Measurements from ENCODE around the gene CYS1.
"Not testable (repeated sequence)": the region's sequence is repeated elsewhere in the genome, so short reads cannot be mapped to it uniquely, and the experiment has no call there.

The CYS1 gene

DNA sequence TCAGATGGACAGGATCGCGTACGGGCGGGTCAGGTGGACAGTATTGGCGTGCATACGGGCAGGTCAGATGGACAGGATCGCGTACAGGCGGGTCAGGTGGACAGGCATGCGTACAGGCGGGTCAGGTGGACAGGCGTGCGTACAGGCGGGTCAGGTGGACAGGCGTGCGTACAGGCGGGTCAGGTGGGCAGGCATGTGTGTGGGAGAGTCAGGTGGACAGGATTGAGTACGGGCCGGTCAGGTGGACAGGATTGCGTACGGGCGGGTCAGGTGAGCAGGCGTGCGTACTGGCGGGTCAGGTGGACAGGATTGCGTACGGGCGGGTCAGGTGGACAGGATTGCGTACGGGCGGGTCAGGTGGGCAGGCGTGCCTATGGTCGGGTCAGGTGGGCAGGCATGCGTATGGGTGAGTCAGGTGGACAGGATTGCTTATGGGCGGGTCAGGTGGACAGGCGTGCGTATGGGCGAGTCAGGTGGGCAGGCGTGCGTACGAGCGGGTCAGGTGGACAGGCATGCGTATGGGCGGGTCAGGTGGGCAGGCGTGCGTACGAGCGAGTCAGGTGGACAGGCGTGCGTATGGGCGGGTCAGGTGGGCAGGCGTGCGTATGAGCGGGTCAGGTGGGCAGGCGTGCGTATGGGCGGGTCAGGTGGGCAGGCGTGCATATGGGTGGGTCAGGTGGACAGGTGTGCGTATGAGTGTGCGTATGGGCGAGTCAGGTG is 68.4 kb downstream of the CYS1 start:
- not testable (repeated sequence) for DNase-seq

DNA sequence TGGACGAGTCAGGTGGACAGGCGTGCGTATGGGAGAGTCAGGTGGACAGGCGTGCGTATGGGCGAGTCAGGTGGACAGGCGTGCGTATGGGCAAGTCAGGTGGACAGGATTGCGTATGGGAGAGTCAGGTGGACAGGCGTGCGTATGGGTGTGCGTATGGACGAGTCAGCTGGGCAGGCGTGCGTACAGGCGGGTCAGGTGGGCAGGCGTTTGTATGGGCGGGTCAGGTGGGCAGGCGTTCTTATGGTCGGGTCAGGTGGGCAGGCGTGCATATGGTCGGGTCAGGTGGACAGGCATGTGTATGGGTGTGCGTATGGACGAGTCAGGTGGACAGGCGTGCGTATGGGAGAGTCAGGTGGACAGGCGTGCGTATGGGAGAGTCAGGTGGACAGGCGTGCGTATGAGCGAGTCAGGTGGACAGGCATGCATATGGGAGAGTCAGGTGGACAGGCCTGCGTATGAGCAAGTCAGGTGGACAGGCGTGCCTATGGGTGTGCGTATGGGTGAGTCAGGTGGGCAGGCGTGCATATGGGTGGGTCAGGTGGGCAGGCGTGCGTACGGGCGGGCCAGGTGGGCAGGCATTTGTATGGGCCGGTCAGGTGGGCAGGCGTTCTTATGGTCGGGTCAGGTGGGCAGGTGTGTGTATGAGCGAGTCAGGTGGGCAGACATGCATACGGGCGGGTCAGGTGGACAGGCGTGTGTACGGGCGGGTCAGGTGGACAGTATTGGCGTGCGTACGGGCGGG is 69.2 kb downstream of the CYS1 start:
- DNase-seq, result not testable (repeated sequence)

- no peak for DNase-seq
These were observed 70.1 kb downstream of the CYS1 start for GRCh38 chr2:10009811-10010781.

DNA sequence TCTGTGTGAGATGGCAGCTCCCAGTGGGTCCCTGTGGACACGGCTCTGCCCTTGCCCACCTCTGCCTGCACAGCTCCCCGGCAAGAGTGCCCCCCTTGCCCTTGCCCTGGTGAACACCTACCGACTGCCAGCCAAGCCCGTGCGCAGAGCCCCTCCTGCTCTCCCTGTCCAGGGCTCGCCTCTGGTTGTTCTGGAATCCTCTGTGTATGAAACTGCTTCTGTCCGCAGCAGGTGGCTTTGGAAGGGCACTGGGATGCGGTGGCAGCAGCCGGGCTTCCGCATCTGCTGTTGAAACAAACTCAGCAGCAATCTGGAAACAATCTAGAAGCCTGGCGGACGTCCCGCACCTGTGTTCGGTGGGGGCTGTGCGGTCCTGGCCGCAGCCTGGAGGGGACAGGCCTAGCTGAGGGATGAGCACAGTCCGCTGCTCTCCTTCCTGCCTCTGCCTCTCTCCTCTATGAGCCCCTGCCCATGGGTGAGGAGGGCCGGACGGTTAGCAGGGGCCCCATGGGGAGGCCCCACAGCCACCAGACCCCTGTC is 70.9 kb downstream of the CYS1 start:
- no peak for DNase-seq

DNA sequence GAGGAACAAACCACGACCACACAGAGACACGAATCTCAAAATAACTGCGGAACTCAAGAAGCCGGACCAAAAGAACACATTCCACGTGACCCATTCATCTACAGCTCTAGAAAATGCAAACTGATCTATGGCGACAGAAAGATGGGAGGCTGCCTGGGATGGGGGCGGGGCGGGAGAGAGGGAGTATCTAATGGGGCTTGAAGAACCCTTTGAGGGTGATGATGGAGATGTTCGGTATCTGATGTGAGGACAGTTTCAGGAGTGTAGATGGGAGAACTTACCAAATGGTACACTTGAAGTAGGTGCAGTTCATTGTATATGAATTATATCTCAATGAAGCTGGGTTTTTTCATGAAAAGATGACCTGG is 71.4 kb downstream of the CYS1 start:
- no peak for DNase-seq

DNA sequence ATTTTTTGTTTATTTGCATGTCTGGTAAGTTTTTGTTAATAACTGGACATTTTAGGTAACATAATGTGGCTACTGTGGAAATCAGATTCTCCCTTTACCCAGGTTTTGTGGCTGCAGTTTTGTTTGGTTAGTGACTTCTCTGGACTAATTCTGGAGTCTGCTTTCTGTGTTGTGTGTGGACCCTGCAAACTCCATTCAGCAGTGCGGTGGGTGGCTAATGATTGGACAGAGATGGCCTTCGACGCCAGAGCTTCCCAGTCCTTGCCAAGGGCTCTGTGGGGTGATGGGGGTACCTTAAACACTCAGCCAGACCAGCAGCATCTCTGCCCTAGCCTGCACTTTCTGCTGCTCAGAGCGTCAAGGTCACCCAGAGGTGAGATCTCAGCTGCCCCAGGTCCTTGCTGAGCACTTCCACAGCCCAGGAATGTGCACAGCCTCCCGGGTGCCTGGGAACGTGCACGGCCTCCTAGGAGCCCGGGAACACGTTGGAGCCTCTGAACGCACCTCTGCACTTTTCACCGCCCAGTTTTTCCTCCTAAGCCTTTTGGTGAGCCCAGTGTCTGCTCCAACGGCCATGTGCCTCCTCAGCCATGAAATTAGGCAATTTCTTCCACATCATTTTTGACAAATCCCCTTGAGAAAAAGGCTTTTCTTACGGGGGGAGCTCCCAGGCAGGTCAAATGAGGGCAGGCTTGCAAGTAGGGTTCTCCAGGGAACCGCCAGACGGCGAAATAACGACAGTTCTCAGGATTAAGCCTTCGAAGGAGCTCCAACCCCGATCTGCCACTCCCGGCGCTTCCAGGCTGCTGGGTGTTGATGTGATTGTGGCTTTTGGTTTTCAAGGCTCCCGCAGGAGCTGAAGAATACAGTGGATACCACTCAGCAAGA is 72.0 kb downstream of the CYS1 start:
- no peak for DNase-seq

GRCh38 chr2:10007435-10007834 is 72.8 kb downstream of the CYS1 start:
- DNase-seq, result no peak
